HG02981 (cell line): ENCODE measurements around the gene COG4.
"Not testable (repeated sequence)": the region's sequence is repeated elsewhere in the genome, so short reads cannot be mapped to it uniquely, and the experiment has no call there.

Source experiments
- ATAC-seq: cut with Tn5 transposase; IDR thresholded peaks from one replicate; pipeline ENCODE4 v1.9.1; 2021; ENCODE audit warnings: mild to moderate bottlenecking, moderate library complexity; ENCODE audit not compliant: unreplicated experiment

The COG4 gene

GRCh38 chr16:70523076-70523742 lies at the start of gene COG4:
COG4 (minus strand) TSS chr16:70523554; CDS start chr16:70523543, 11 bp downstream.
- peak; percentile 48 for ATAC-seq

- ATAC-seq: no peak
Observed at GRCh38 chr16:70572926-70573270, 49.5 kb upstream of the COG4 start.

- ATAC-seq: no peak
Observed at GRCh38 chr16:70572050-70572925, 48.9 kb upstream of the COG4 start.

- ATAC-seq: no peak
Observed at GRCh38 chr16:70571623-70572022, 48.3 kb upstream of the COG4 start.

GRCh38 chr16:70570967-70571570 lies 47.7 kb upstream of the COG4 start:
- ATAC-seq: no peak

- ATAC-seq: no peak
Observed at GRCh38 chr16:70569752-70570151, 46.4 kb upstream of the COG4 start.

- ATAC-seq: no peak
Observed at GRCh38 chr16:70568601-70569237, 45.4 kb upstream of the COG4 start.

- no peak for ATAC-seq
Observed at GRCh38 chr16:70565053-70565452, 41.7 kb upstream of the COG4 start.

- ATAC-seq: no peak
Observed at GRCh38 chr16:70563636-70564035, 40.3 kb upstream of the COG4 start.

- ATAC-seq: no peak
Observed at GRCh38 chr16:70561623-70562022, 38.3 kb upstream of the COG4 start.

- ATAC-seq: no peak
Observed at GRCh38 chr16:70556063-70556462, 32.7 kb upstream of the COG4 start.

GRCh38 chr16:70553645-70554044 lies 30.3 kb upstream of the COG4 start:
- no peak for ATAC-seq

- no peak for ATAC-seq
Observed at GRCh38 chr16:70552675-70553074, 29.3 kb upstream of the COG4 start.

GRCh38 chr16:70551788-70552187 lies 28.4 kb upstream of the COG4 start:
- no peak for ATAC-seq

GRCh38 chr16:70550082-70550481 lies 26.7 kb upstream of the COG4 start:
- no peak for ATAC-seq

GRCh38 chr16:70548936-70549335 lies 25.6 kb upstream of the COG4 start:
- no peak for ATAC-seq

- ATAC-seq: no peak
Observed at GRCh38 chr16:70544548-70544947, 21.2 kb upstream of the COG4 start.

- no peak for ATAC-seq
Observed at GRCh38 chr16:70540994-70541393, 17.6 kb upstream of the COG4 start.

GRCh38 chr16:70534971-70535370 lies 11.6 kb upstream of the COG4 start:
- ATAC-seq: no peak

GRCh38 chr16:70529954-70530353 lies 6.6 kb upstream of the COG4 start:
- not testable (repeated sequence) for ATAC-seq

GRCh38 chr16:70529051-70529777 lies 5.9 kb upstream of the COG4 start:
- no peak for ATAC-seq
